HG03432 (cell line): ENCODE data around the gene DLG2.
"Not testable (repeated sequence)": the region's sequence is repeated elsewhere in the genome, so short reads cannot be mapped to it uniquely, and the experiment has no call there.

Experiments used
- ATAC-seq: cut with Tn5 transposase; IDR thresholded peaks from one replicate; pipeline ENCODE4 v1.9.1; 2021; ENCODE audit warnings: mild to moderate bottlenecking, moderate library complexity; ENCODE audit not compliant: unreplicated experiment

DLG2 gene

DNA sequence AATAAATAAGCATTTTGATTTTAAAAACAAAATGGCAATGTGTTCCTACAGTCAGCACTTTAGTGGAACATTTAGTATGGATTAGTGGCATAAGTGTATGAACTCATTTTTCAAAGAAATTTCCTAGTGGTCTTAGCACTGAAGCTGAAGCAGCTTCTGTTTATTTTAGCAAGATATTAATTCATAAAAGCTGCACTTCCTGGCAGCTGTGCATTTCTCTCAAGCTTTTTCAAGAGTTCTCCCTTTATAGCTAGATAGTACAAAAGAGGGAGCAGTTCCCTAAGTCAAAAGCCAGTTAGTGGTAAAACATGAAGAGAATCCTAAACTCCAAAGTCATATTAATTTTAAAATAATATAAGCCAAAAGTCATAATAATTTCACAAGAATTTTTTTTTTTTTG lies 1304.9 kb downstream of the DLG2 start:
- no peak for ATAC-seq

GRCh38 chr11:84319863-84320262 lies 1307.3 kb downstream of the DLG2 start:
- ATAC-seq, result no peak

DNA sequence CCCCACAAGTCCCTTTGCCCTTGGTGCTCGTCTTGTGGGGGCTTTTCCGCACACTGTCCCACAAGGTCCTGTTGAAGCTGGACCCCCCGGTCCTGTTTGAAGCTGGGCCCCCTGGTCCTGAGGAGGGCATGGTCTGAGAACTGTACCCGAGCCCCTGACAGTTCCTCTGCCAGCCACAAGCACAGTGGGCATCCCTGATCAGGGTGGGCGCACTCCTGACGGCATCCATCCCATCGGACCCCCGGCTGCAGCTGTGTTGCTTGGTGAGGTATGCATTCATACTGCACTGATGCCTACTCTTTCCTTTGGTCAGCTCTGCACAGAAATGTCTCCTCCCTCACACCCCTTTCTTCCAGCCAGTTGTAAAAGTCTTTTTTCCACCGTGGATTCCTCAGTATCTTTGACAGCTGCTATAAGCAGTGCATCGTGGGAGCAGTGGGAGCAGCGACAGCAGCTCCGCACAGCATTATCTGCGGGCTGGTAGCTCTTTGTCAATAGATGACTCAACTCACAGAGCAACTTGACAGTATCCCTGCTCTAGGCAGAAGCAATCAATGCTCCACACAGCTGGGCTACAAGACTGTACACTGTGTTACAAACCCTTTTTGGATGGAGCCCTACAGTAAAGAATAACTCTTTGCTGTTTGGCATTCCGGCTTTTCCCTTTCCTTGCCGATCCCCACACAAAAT lies 1310.1 kb downstream of the DLG2 start:
- no peak for ATAC-seq

GRCh38 chr11:84313830-84314359 lies 1313.2 kb downstream of the DLG2 start:
- no peak for ATAC-seq

DNA sequence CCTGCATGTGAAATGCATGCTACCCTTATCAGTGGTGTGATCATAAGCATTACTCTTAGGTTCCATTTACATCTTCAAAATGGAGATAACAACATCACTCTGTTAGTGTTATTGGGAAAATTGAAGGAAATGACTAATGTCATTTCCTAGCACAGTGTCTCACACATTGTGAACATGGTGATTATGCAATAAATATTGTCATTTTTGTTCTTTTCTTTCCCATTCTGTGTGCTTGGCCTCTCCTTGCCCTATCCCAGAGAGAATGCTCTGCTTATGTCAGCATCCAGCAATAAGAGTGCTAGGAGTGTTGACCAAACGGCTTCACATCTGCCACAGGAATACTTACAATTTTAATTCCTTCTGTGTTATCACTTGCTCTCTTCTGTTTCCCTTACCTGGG lies 1316.9 kb downstream of the DLG2 start:
- ATAC-seq, result no peak

GRCh38 chr11:84308491-84308890 lies 1318.7 kb downstream of the DLG2 start:
- ATAC-seq, result not testable (repeated sequence)

DNA sequence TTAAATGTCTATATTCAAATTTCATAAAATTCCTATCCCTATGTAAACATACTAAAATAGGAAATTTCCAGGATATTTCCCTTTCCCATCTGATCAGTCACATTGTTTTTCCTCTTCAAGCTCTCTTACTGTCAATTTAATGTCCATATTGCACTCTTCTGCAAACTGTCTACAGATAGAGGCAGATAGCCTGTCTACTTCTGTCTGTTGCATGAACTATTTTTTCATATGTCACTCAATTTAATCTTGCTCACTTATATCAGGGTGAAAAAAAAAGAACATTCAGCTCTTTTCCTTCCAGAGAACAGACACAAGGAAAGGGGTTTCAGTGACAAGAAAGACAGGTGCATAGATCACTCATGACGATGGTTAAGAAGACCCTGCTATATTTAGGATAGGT lies 1327.1 kb downstream of the DLG2 start:
- ATAC-seq, result no peak

- ATAC-seq, result no peak
These were observed 1329.6 kb downstream of the DLG2 start for GRCh38 chr11:84297570-84297969.

- ATAC-seq, result no peak
These were observed 1331.3 kb downstream of the DLG2 start for GRCh38 chr11:84295815-84296214.

GRCh38 chr11:84292955-84293354 lies 1334.2 kb downstream of the DLG2 start:
- no peak for ATAC-seq

GRCh38 chr11:84292006-84292405 lies 1335.1 kb downstream of the DLG2 start:
- no peak for ATAC-seq

GRCh38 chr11:84290647-84291046 lies 1336.5 kb downstream of the DLG2 start:
- no peak for ATAC-seq

DNA sequence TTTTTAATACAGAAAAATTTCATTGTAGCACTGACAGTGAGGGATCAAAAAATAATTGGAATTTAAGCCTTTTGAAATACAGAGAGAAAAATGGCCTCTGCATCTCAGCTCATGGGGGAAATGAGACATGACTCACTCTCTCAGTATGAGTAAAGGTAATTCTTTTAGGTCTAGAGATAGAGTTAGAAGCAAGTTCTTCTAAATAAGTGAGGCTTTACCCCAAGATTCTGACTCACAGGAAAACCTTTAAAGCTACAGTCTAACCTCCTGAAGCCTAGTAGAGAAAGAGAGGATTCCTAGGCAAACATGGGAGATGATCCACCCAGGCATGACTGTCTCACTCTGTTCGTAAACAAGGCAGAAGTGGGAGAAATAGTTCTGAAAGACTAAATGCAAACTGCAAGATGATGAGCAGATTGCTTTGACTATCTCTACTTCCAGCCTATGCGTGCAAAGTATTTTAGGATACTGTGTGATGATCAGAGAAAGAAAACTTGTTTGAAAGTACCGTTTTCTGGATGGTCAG lies 1337.7 kb downstream of the DLG2 start:
- peak; percentile 99 for ATAC-seq

- ATAC-seq, result no peak
These were observed 1353.6 kb downstream of the DLG2 start for GRCh38 chr11:84273541-84273940.

DNA sequence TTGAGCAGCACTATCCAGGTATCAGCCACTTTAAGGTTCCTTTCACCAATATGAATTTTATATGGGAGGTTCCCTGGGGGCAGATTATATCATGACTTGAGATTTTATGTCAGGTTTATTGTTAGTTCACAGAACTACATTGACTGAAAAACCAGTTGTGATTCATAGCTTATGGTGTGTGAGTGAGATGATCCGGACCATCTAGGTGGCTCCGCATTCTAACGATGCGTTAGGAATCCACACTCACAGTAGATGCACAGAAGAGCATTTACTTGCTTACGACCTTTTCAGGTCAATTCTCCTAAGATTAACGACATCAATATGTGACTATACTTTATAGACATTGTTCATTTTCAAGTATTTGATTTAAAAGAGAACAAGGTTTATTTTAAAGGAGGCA lies 1356.7 kb downstream of the DLG2 start:
- no peak for ATAC-seq

GRCh38 chr11:84264066-84264465 lies 1363.1 kb downstream of the DLG2 start:
- no peak for ATAC-seq

GRCh38 chr11:84261707-84262106 lies 1365.4 kb downstream of the DLG2 start:
- ATAC-seq, result peak; percentile 65

DNA sequence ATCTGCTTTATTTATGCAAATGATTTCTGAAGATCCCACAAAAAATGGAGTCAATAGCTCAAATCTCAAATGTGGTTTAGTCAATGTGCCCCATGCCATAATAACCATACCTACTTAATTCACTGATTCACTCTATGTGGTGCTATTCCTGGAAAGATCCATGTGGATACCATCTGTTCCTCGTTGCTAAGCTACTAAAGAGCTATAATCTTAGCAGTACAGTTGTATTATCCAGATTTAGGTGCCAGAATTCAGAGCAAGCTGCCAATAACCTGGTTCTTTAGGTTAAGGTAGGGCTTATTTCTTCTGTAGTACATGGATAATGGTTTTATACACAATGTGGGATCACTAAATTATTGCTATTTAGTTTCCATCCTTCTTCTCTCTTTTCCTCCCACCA lies 1366.3 kb downstream of the DLG2 start:
- ATAC-seq, result no peak

- ATAC-seq, result no peak
These were observed 1370.5 kb downstream of the DLG2 start for GRCh38 chr11:84256618-84257017.

- no peak for ATAC-seq
These were observed 1371.7 kb downstream of the DLG2 start for GRCh38 chr11:84255483-84255882.

- no peak for ATAC-seq
These were observed 1376.1 kb downstream of the DLG2 start for GRCh38 chr11:84250834-84251613.
